ENCODE data around the gene CASP1.
"Not testable (repeated sequence)": the region's sequence is repeated elsewhere in the genome, so short reads cannot be mapped to it uniquely, and the experiment has no call there.

DNA sequence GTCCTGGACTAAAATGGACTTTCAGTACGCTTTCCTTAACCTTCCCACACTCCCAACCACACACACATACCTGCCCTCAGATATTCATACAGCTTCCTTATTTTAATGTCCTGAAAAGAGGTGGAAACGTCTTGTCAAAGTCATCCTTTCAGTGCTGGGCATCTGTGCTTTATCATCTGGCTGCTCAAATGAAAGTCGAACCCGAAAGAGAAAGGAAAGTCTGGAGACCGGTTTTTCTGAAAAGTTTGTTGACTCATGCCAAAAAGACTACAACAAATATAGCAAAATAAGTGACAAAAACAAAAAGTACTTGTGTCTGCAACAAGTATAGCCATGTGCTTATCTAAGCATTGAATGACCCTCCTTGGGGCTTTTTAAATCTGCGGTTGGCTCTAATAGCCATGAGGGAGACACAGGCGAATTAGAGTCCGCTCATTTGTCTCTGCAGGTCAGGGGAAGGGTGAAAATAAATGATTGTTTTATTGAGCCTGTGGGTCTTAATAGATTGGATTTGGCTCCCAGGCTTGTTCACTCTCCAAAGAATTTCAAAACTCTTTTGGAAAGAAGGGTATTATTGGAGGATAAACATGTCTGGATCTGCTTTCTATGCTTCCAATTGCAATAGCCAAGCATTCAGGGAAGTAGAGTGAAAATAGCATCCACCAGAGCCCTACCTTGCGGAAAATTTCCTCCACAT is 28.4 kb upstream of the CASP1 start:
- TF ChIP-seq, protein P1, sequence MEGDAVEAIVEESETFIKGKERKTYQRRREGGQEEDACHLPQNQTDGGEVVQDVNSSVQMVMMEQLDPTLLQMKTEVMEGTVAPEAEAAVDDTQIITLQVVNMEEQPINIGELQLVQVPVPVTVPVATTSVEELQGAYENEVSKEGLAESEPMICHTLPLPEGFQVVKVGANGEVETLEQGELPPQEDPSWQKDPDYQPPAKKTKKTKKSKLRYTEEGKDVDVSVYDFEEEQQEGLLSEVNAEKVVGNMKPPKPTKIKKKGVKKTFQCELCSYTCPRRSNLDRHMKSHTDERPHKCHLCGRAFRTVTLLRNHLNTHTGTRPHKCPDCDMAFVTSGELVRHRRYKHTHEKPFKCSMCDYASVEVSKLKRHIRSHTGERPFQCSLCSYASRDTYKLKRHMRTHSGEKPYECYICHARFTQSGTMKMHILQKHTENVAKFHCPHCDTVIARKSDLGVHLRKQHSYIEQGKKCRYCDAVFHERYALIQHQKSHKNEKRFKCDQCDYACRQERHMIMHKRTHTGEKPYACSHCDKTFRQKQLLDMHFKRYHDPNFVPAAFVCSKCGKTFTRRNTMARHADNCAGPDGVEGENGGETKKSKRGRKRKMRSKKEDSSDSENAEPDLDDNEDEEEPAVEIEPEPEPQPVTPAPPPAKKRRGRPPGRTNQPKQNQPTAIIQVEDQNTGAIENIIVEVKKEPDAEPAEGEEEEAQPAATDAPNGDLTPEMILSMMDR (IDR thresholded peaks at IDR 0.05): not testable (repeated sequence)
- TF ChIP-seq POLR2A (IDR thresholded peaks at IDR 0.05): not testable (repeated sequence)
